Endothelial cell of umbilical vein (primary cell): ENCODE results near the gene CENPN. TPM values are rescaled to one million over a fixed set of nuclear protein-coding genes. Genes with fewer than 3 reads are reported as not detected.

Experiments used
- BruUV-seq: library from RNA; stranded (reverse); fragments of 400-500 nt; replicated peaks from 2 replicates; lab custom pipeline; 2021; lab: Mats Ljungman, UMichigan
- CTCF ChIA-PET: fragments of 300-600, 350-600 bp; sonication (Branson Sonifier 250); formaldehyde crosslinking; loops from one replicate; lab custom pipeline; 2021; ENCODE audit warnings: antibody characterized with exemption, inconsistent platforms; lab: Charles Lee
- POLR2A ChIA-PET: fragments of 300-600, 350-600 bp; sonication (Branson Sonifier 250); formaldehyde crosslinking; loops from one replicate; lab custom pipeline; 2021; ENCODE audit warnings: antibody characterized with exemption, inconsistent platforms; lab: Charles Lee
- DNase-seq: peaks from one replicate; pipeline ENCODE4 v3.0.0-alpha.2; 2011; ENCODE audit warnings: low read depth, low spot score
- FAIRE-seq: peaks from 2 replicates; lab custom pipeline; 2011; peaks lifted over from hg19 to GRCh38; lab: Jason Lieb, UNC
- H2AFZ ChIP-seq: 2 replicates; pipeline ENCODE4 v1.6.0; 2012; ENCODE audit warnings: low read depth, low read length, control low read depth, inconsistent platforms
- H3K27ac ChIP-seq: 2 replicates; pipeline ENCODE4 v1.5.1; 2011; ENCODE audit warnings: low read depth, mild to moderate bottlenecking, control low read depth, low read length, moderate library complexity; ENCODE audit not compliant: insufficient read depth
- H3K27me3 ChIP-seq, 2 experiments: 2 replicates each; pipeline versions ENCODE4 v1.6.0 to v1.6.1; 2011; ENCODE audit warnings: low read length in 2 of 2, mixed read lengths in 1 of 2; ENCODE audit not compliant: control insufficient read depth in 2 of 2, insufficient read depth in 2 of 2
- H3K36me3 ChIP-seq, 2 experiments: 2 replicates in 1 of 2; 3 replicates in 1 of 2; pipeline ENCODE4 v1.5.1; 2011; ENCODE audit warnings: low read length in 2 of 2, mild to moderate bottlenecking in 1 of 2, moderate library complexity in 1 of 2; ENCODE audit not compliant: control insufficient read depth in 2 of 2, insufficient read depth in 2 of 2; ENCODE audit errors: extremely low read depth in 1 of 2
- H3K4me1 ChIP-seq: 3 replicates; pipeline ENCODE4 v1.5.1; 2011; ENCODE audit warnings: mild to moderate bottlenecking, low read length; ENCODE audit not compliant: control insufficient read depth, insufficient read depth; ENCODE audit errors: extremely low read depth
- H3K4me2 ChIP-seq: 2 replicates; pipeline ENCODE4 v1.6.1; 2011; ENCODE audit warnings: low read length, control low read depth, mixed read lengths; ENCODE audit not compliant: insufficient read depth
- H3K4me3 ChIP-seq, 3 experiments: fragments of 200-600 bp in 1 of 3; sonication (generic), shearing (Covaris generic) in 1 of 3; replicated peaks in 1 of 3; 2 replicates each; pipeline ENCODE4 v1.5.1; 2011 to 2016; ENCODE audit warnings: control low read depth in 3 of 3, low read length in 3 of 3, mild to moderate bottlenecking in 2 of 3, inconsistent platforms in 1 of 3, low read depth in 1 of 3, moderate library complexity in 1 of 3; ENCODE audit not compliant: insufficient read depth in 1 of 3
- H3K79me2 ChIP-seq: 2 replicates; pipeline ENCODE4 v1.6.0; 2012; ENCODE audit warnings: low read length, inconsistent platforms; ENCODE audit not compliant: control insufficient read depth, insufficient read depth
- H3K9ac ChIP-seq: replicated peaks from 2 replicates; pipeline ENCODE3; 2011; ENCODE audit warnings: low read length, control low read depth; ENCODE audit not compliant: insufficient read depth; ENCODE audit errors: extremely low read depth
- H3K9me1 ChIP-seq: replicated peaks from 3 replicates; pipeline ENCODE4 v1.6.0; 2011; ENCODE audit warnings: mild to moderate bottlenecking, low read length; ENCODE audit not compliant: control insufficient read depth, insufficient read depth; ENCODE audit errors: extremely low read depth
- H3K9me3 ChIP-seq: replicated peaks from 2 replicates; pipeline ENCODE4 v1.5.1; 2012; ENCODE audit warnings: low read length, inconsistent platforms; ENCODE audit not compliant: control insufficient read depth, insufficient read depth
- H4K20me1 ChIP-seq: replicated peaks from 2 replicates; pipeline ENCODE3; 2011; ENCODE audit warnings: mild to moderate bottlenecking, low read length; ENCODE audit not compliant: control insufficient read depth, insufficient read depth; ENCODE audit errors: extremely low read depth
- CTCF ChIP-seq, 2 donors: IDR thresholded peaks; 1 replicate in 1 of 2; 2 replicates in 1 of 2; pipeline ENCODE4 v1.5.1; 2011; ENCODE audit warnings: low read length in 2 of 2, mild to moderate bottlenecking in 2 of 2, moderate library complexity in 2 of 2, control low read depth in 1 of 2, inconsistent platforms in 1 of 2, low read depth in 1 of 2; ENCODE audit not compliant: insufficient read depth in 1 of 2; ENCODE audit errors: extremely low read depth in 1 of 2
- EZH2 ChIP-seq: IDR thresholded peaks from 2 replicates; pipeline ENCODE4 v1.6.1; 2012; ENCODE audit warnings: borderline replicate concordance, low read depth, mild to moderate bottlenecking, moderate library complexity, low read length, inconsistent platforms; ENCODE audit not compliant: severe bottlenecking
- FOS ChIP-seq: IDR thresholded peaks from 2 replicates; pipeline ENCODE4 v1.6.1; 2011; ENCODE audit warnings: mild to moderate bottlenecking, low read length, moderate library complexity, borderline replicate concordance; ENCODE audit not compliant: insufficient read depth
- JUN ChIP-seq: IDR thresholded peaks from 2 replicates; pipeline ENCODE4 v1.6.1; 2011; ENCODE audit warnings: borderline replicate concordance, low read depth; ENCODE audit not compliant: insufficient read length, insufficient read depth
- MAX ChIP-seq: IDR thresholded peaks from 2 replicates; pipeline ENCODE4 v1.6.1; 2011; ENCODE audit not compliant: insufficient read depth, insufficient read length
- MYC ChIP-seq: IDR thresholded peaks from one replicate; pipeline ENCODE4 v1.6.1; 2011; ENCODE audit warnings: mild to moderate bottlenecking, low read depth, low read length
- POLR2A ChIP-seq: IDR thresholded peaks from 2 replicates; pipeline ENCODE4 v1.6.1; 2012; ENCODE audit warnings: low read depth, mild to moderate bottlenecking, control low read depth, low read length
- dilution Hi-C: fragments of 300-500 bp; cut with MboI; formaldehyde crosslinking; loops from one replicate; pipeline ENCODE4 v1.15.0; 2019; ENCODE audit warnings: low sequenced_read_pairs; ENCODE audit not compliant: extremely low pct_ligation_motif_present
- intact Hi-C: fragments of 100-400 bp; cut with micrococcal nuclease; formaldehyde crosslinking; loops from one replicate; pipeline ENCODE4 v1.10.0; 2022
- polyA plus RNA-seq, 4 experiments: library from polyadenylated mRNA; depleted of rRNA in 3 of 4; stranded (reverse) in 3 of 4; unstranded in 1 of 4; fragments of >200 nt; gene quantifications; 2 replicates each; pipeline versions ENCODE4 v1.2.1 to v1.2.3, GENCODE V29; 2011 to 2012; ENCODE audit warnings: missing spikeins in 1 of 4
- total RNA-seq: library from RNA; stranded (reverse); gene quantifications from 2 replicates; pipeline ENCODE4 v1.2.3, GENCODE V29; 2021

CENPN gene
- total and polyA plus RNA-seq, 2 donors (not counting 3 experiments of a cell fraction or from before 2014, with no cell fraction given) = 17.6 to 52.4 TPM

GRCh38 chr16:81060576-81061306, 53.7 kb downstream of the CENPN start:
- no peaks in the 10 kb centered on the region for H3K9me1 ChIP-seq
- DNase-seq (no peak), FAIRE-seq (no peak)
- CTCF ChIA-PET = no interaction called here
- dilution Hi-C loops = no loop called here
- no TSS peak for BruUV-seq
- H3K36me3 ChIP-seq = no peaks in the 10 kb centered on the region
- H3K4me2 ChIP-seq = no peak overlapping the region
- TF ChIP-seq CTCF (IDR thresholded peaks at IDR 0.05; ENCODE audit: extremely low read depth in 1 of 2, insufficient read depth in 1 of 2, low read depth in 1 of 2, low read length in 2 of 2) (no peak), MAX (no peak), MYC (no peak), EZH2 (no peak), FOS (no peak), POLR2A (no peak), JUN (no peak)
- H3K79me2 ChIP-seq = no peaks in the 10 kb centered on the region
- H4K20me1 ChIP-seq = no peaks in the 10 kb centered on the region
- POLR2A ChIA-PET = no interaction called here
- no peak overlapping the region for H3K9ac ChIP-seq
- H2AFZ ChIP-seq = no peak overlapping the region
- no peaks in the 10 kb centered on the region for H3K27me3 ChIP-seq
- intact Hi-C loops = no loop called here
- no peaks in the 10 kb centered on the region for H3K4me1 ChIP-seq
- H3K4me3 ChIP-seq = no peak overlapping the region
- no peak overlapping the region for H3K27ac ChIP-seq
- H3K9me3 ChIP-seq = no peaks in the 10 kb centered on the region
